Effector memory CD4-positive, alpha-beta T cell (primary cell): ENCODE data around the gene SPOCK3.

ENCODE experiments used
- DNase-seq, 3 donors: peaks; one replicate each; pipeline ENCODE4 v3.0.0-alpha.2; 2020
- H3K27ac ChIP-seq: 2 replicates; pipeline ENCODE4 v1.7.0; 2013; ENCODE audit warnings: mild to moderate bottlenecking, low read length, moderate library complexity; ENCODE audit not compliant: insufficient read depth, poor library complexity, severe bottlenecking
- H3K27me3 ChIP-seq: replicated peaks from 2 replicates; pipeline ENCODE4 v1.7.0; 2013; ENCODE audit warnings: mild to moderate bottlenecking, low read length; ENCODE audit not compliant: insufficient read depth, control insufficient read depth, poor library complexity, severe bottlenecking
- H3K36me3 ChIP-seq: 2 replicates; pipeline ENCODE4 v1.7.0; 2013; ENCODE audit warnings: mild to moderate bottlenecking, low read length, moderate library complexity; ENCODE audit not compliant: control insufficient read depth, insufficient read depth
- H3K4me1 ChIP-seq: 2 replicates; pipeline ENCODE4 v1.7.0; 2013; ENCODE audit warnings: low read length, mild to moderate bottlenecking; ENCODE audit not compliant: control insufficient read depth, insufficient read depth, poor library complexity, severe bottlenecking
- H3K4me3 ChIP-seq: 2 replicates; pipeline ENCODE4 v1.7.0; 2013; ENCODE audit warnings: low read length, low read depth, mild to moderate bottlenecking; ENCODE audit not compliant: insufficient read depth, poor library complexity, severe bottlenecking
- H3K9me3 ChIP-seq: 2 replicates; pipeline ENCODE4 v1.7.0; 2013; ENCODE audit warnings: mild to moderate bottlenecking, low read length, moderate library complexity; ENCODE audit not compliant: control insufficient read depth

SPOCK3 gene

DNA sequence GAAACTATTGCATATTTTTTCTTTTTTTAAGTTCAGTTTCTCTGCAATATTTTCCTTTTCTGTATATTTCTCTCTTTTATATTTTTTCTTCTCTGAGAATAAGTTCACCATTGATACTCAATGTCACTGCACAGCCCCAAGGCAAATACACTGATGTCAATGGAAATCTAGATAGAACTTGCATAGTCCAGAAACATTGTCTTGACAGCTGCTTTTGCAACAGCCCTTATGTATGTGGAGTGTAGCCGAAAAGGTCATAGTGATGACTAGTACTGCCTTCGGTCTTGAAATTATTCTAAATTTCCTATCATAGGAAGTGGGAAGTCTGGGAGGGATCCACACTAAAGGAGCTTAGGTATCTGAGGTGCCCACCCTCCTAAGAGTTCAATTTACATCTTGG is 150.0 kb downstream of the SPOCK3 start:
- Histone ChIP-seq H3K9me3 (no peaks in the 10 kb centered on the region), H3K27me3 (no peaks in the 10 kb centered on the region), H3K4me3 (no peak overlapping the region), H3K4me1 (no peaks in the 10 kb centered on the region), H3K36me3 (no peaks in the 10 kb centered on the region), H3K27ac (no peak overlapping the region)
- DNase-seq = no peak

DNA sequence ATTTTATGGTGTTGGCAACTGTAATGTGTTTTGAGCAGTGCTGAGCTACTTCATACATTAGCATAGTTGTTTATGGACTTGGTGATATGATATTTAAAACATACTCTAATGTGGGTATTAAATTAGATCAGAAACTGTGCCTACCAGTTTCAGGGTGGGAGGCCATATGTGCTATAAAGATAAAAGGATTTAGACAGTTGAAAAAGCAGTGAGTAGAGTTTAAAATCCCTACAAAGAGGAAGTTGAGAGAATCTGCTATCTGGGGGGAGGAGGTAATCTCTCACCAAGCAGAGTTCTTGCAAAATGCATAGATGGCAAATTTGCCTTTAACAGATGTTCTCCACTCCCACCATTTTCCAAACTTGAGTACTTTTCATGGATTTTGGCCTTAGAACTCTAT is 154.5 kb downstream of the SPOCK3 start:
- Histone ChIP-seq H3K27ac (no peak overlapping the region), H3K36me3 (no peaks in the 10 kb centered on the region), H3K4me3 (no peak overlapping the region), H3K4me1 (no peaks in the 10 kb centered on the region), H3K9me3 (no peaks in the 10 kb centered on the region), H3K27me3 (no peaks in the 10 kb centered on the region)
- no peak for DNase-seq

DNA sequence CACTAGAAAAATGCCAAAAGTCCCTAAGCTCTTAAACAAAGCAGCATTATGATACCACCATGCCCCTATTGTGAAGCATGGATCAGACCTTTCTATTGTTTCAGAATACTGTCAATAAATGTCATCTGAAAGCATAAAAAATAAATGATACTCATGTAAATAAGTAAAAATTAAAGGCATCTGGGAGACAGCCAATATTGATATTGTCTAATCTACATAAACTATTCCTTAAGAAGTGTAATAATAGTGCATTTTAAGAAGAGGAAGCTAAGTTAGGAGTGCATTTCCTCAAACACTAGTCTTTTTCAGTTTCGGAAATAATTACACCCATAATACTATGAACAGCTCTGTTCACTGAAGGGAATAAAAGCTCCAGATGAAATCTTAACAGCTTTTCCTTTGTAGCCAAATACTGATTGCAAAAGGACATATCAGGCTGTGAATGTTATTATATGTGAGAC is 181.6 kb downstream of the SPOCK3 start:
- Histone ChIP-seq H3K27ac (no peak overlapping the region), H3K4me1 (no peaks in the 10 kb centered on the region), H3K9me3 (no peaks in the 10 kb centered on the region), H3K27me3 (no peaks in the 10 kb centered on the region), H3K4me3 (no peak overlapping the region), H3K36me3 (no peaks in the 10 kb centered on the region)
- DNase-seq = no peak

DNA sequence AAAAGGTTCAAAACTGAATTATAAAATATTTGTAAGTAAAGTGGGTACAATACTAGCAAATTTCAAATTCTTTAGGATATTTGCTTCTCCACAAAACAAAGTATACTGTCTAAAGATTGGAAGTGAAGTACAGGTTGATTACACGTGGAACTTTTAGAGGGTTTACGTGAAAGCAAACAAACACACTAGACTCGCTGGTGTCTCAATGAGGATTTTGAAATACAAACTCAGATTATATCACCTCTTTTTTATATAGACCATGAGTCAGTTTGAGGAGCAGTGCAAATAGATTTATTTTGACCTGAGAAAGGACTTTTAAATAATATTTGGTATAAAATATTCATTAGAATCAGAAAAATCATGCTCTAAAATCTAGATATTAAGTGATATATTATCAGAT is 185.0 kb downstream of the SPOCK3 start:
- H3K27me3 ChIP-seq = no peaks in the 10 kb centered on the region
- H3K27ac ChIP-seq = no peak overlapping the region
- no peaks in the 10 kb centered on the region for H3K9me3 ChIP-seq
- H3K4me3 ChIP-seq = no peak overlapping the region
- no peaks in the 10 kb centered on the region for H3K36me3 ChIP-seq
- DNase-seq = no peak
- H3K4me1 ChIP-seq = no peaks in the 10 kb centered on the region

- Histone ChIP-seq H3K4me1 (no peaks in the 10 kb centered on the region), H3K27me3 (no peaks in the 10 kb centered on the region), H3K4me3 (no peak overlapping the region), H3K27ac (no peak overlapping the region), H3K9me3 (no peaks in the 10 kb centered on the region), H3K36me3 (no peaks in the 10 kb centered on the region)
- no peak for DNase-seq
Measured at GRCh38 chr4:167041524-167041923, 192.8 kb downstream of the SPOCK3 start.

GRCh38 chr4:167035390-167035789 is 198.9 kb downstream of the SPOCK3 start:
- DNase-seq = no peak
- Histone ChIP-seq H3K36me3 (no peaks in the 10 kb centered on the region), H3K4me1 (no peaks in the 10 kb centered on the region), H3K9me3 (no peaks in the 10 kb centered on the region), H3K27ac (no peak overlapping the region), H3K4me3 (no peak overlapping the region), H3K27me3 (no peaks in the 10 kb centered on the region)

GRCh38 chr4:167034983-167035382 is 199.3 kb downstream of the SPOCK3 start:
- Histone ChIP-seq H3K4me1 (no peaks in the 10 kb centered on the region), H3K27ac (no peak overlapping the region), H3K4me3 (no peak overlapping the region), H3K27me3 (no peaks in the 10 kb centered on the region), H3K36me3 (no peaks in the 10 kb centered on the region), H3K9me3 (no peaks in the 10 kb centered on the region)
- DNase-seq = no peak

- Histone ChIP-seq H3K27ac (no peak overlapping the region), H3K4me3 (no peak overlapping the region), H3K36me3 (no peaks in the 10 kb centered on the region), H3K9me3 (no peaks in the 10 kb centered on the region), H3K27me3 (no peaks in the 10 kb centered on the region), H3K4me1 (no peaks in the 10 kb centered on the region)
- no peak for DNase-seq
Measured at GRCh38 chr4:167032871-167033270, 201.4 kb downstream of the SPOCK3 start.

- no peaks in the 10 kb centered on the region for H3K4me1 ChIP-seq
- no peaks in the 10 kb centered on the region for H3K9me3 ChIP-seq
- no peak overlapping the region for H3K4me3 ChIP-seq
- no peaks in the 10 kb centered on the region for H3K36me3 ChIP-seq
- H3K27me3 ChIP-seq = no peaks in the 10 kb centered on the region
- no peak for DNase-seq
- no peak overlapping the region for H3K27ac ChIP-seq
Measured at GRCh38 chr4:167031534-167032156, 202.6 kb downstream of the SPOCK3 start.

DNA sequence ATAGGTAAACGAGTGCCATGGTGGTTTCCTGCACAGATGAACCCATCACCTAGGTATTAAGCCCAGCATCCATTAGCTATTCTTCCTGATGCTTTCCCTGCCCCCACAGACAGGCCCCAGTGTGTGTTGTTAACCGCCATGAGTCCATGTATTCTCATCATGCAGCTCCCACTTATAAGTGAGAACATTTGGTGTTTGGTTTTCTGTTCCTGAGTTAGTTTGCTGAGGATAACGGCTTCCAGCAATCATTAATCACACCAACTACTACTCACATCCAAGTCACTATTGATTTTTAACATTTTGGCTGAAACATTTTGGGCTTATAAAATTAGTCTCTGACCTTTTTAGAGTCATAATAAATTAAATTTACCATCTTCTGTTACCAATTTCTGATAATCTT is 205.3 kb downstream of the SPOCK3 start:
- Histone ChIP-seq H3K27me3 (no peaks in the 10 kb centered on the region), H3K27ac (no peak overlapping the region), H3K4me1 (no peaks in the 10 kb centered on the region), H3K9me3 (no peaks in the 10 kb centered on the region), H3K36me3 (no peaks in the 10 kb centered on the region), H3K4me3 (no peak overlapping the region)
- no peak for DNase-seq
